EH (cell line): ENCODE results near the gene FARS2.

Source experiments
- DNase-seq: peaks from one replicate; pipeline ENCODE4 v3.0.0-alpha.2; 2015; ENCODE audit warnings: low read depth

FARS2 gene

GRCh38 chr6:5466281-5467136 is 205.2 kb downstream of the FARS2 start:
- peak; percentile 88 for DNase-seq

- DNase-seq = peak; percentile 44
Observed at GRCh38 chr6:5468586-5468985, 207.3 kb downstream of the FARS2 start.

- DNase-seq = no peak
Observed at GRCh38 chr6:5469101-5469846, 208.0 kb downstream of the FARS2 start.

GRCh38 chr6:5471044-5471443 is 209.7 kb downstream of the FARS2 start:
- peak; percentile 67 for DNase-seq

GRCh38 chr6:5471637-5472398 is 210.5 kb downstream of the FARS2 start:
- DNase-seq = no peak

- DNase-seq = no peak
Observed at GRCh38 chr6:5472571-5472970, 211.3 kb downstream of the FARS2 start.

- no peak for DNase-seq
Observed at GRCh38 chr6:5475779-5476178, 214.5 kb downstream of the FARS2 start.

- DNase-seq = no peak
Observed at GRCh38 chr6:5478380-5478779, 217.1 kb downstream of the FARS2 start.

GRCh38 chr6:5481033-5481432 is 219.7 kb downstream of the FARS2 start:
- no peak for DNase-seq

GRCh38 chr6:5481750-5482149 is 220.4 kb downstream of the FARS2 start:
- DNase-seq = no peak

- DNase-seq = no peak
Observed at GRCh38 chr6:5482619-5483018, 221.3 kb downstream of the FARS2 start.

GRCh38 chr6:5484692-5485091 is 223.4 kb downstream of the FARS2 start:
- DNase-seq = no peak

- no peak for DNase-seq
Observed at GRCh38 chr6:5486214-5486613, 224.9 kb downstream of the FARS2 start.

GRCh38 chr6:5490501-5491069 is 229.3 kb downstream of the FARS2 start:
- no peak for DNase-seq

GRCh38 chr6:5492356-5492755 is 231.0 kb downstream of the FARS2 start:
- DNase-seq = no peak

GRCh38 chr6:5493806-5494205 is 232.5 kb downstream of the FARS2 start:
- no peak for DNase-seq

GRCh38 chr6:5497896-5498578 is 236.7 kb downstream of the FARS2 start:
- DNase-seq = peak; percentile 95

- DNase-seq = no peak
Observed at GRCh38 chr6:5498579-5498899, 237.2 kb downstream of the FARS2 start.

- DNase-seq = peak; percentile 80
Observed at GRCh38 chr6:5499644-5500306, 238.5 kb downstream of the FARS2 start.

GRCh38 chr6:5501837-5502236 is 240.5 kb downstream of the FARS2 start:
- DNase-seq = no peak

- no peak for DNase-seq
Observed at GRCh38 chr6:5504078-5504477, 242.8 kb downstream of the FARS2 start.
